Panc1 (cell line): ENCODE results near the gene ZBTB11.

Experiments used
- POLR2AphosphoS5 ChIP-seq: IDR thresholded peaks from 2 replicates; pipeline ENCODE4 v1.6.1; 2012; ENCODE audit warnings: mild to moderate bottlenecking, low read depth, low read length, moderate library complexity
- REST ChIP-seq, 2 experiments: IDR thresholded peaks; 2 replicates each; pipeline ENCODE4 v1.6.1; 2011 to 2012; ENCODE audit warnings: low read depth in 2 of 2, control low read depth in 1 of 2, low read length in 1 of 2, mild to moderate bottlenecking in 1 of 2, moderate library complexity in 1 of 2; ENCODE audit not compliant: insufficient read depth in 1 of 2
- SIN3A ChIP-seq: IDR thresholded peaks from 2 replicates; pipeline ENCODE4 v1.6.1; 2012; ENCODE audit warnings: low read depth, mild to moderate bottlenecking, low read length, moderate library complexity, borderline replicate concordance; ENCODE audit not compliant: insufficient read depth
- TCF7L2 ChIP-seq: IDR thresholded peaks from 2 replicates; pipeline ENCODE4 v1.6.1; 2011; ENCODE audit warnings: mild to moderate bottlenecking, low read depth, low read length, inconsistent platforms
- TF ChIP-seq, protein P1 (sequence below): fragments of 450-650 bp; IDR thresholded peaks from 2 replicates; pipeline ENCODE4 v1.5.1; 2017; ENCODE audit warnings: mild to moderate bottlenecking

- TF ChIP-seq, protein P1, sequence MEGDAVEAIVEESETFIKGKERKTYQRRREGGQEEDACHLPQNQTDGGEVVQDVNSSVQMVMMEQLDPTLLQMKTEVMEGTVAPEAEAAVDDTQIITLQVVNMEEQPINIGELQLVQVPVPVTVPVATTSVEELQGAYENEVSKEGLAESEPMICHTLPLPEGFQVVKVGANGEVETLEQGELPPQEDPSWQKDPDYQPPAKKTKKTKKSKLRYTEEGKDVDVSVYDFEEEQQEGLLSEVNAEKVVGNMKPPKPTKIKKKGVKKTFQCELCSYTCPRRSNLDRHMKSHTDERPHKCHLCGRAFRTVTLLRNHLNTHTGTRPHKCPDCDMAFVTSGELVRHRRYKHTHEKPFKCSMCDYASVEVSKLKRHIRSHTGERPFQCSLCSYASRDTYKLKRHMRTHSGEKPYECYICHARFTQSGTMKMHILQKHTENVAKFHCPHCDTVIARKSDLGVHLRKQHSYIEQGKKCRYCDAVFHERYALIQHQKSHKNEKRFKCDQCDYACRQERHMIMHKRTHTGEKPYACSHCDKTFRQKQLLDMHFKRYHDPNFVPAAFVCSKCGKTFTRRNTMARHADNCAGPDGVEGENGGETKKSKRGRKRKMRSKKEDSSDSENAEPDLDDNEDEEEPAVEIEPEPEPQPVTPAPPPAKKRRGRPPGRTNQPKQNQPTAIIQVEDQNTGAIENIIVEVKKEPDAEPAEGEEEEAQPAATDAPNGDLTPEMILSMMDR: no peak
- TF ChIP-seq SIN3A (no peak), POLR2AphosphoS5 (no peak), REST (IDR thresholded peaks at IDR 0.05; ENCODE audit: insufficient read depth in 1 of 2, low read depth in 2 of 2, low read length in 1 of 2) (no peak), TCF7L2 (no peak)
These were observed 37.5 kb downstream of the ZBTB11 start for GRCh38 chr3:101639280-101639963.
